Breast epithelium (tissue), 4 donors: ENCODE measurements around the gene TMCC3. TPM values are rescaled to one million over a fixed set of nuclear protein-coding genes. Genes with fewer than 3 reads are reported as not detected.

Source experiments
- DNase-seq, 2 donors: peaks; one replicate each; pipeline ENCODE4 v3.0.0-alpha.2; 2019; ENCODE audit warnings: low spot score in 2 of 2
- H3K27ac ChIP-seq, 2 donors: fragments of 200-600 bp; sonication (generic) in 1 of 2; one replicate each; pipeline ENCODE4 v1.5.1; 2016 to 2019; ENCODE audit warnings: mild to moderate bottlenecking in 1 of 2
- H3K27me3 ChIP-seq, 2 donors: fragments of 200-600 bp; sonication (generic) in 1 of 2; one replicate each; pipeline versions ENCODE4 v1.5.1 to v1.6.0; 2017 to 2019; ENCODE audit warnings: control low read depth in 1 of 2, mild to moderate bottlenecking in 1 of 2
- H3K36me3 ChIP-seq: fragments of 200-600 bp; one replicate; pipeline ENCODE4 v1.5.1; 2019
- H3K4me1 ChIP-seq, 2 donors: fragments of 200-600 bp; sonication (generic); one replicate each; pipeline ENCODE4 v1.5.1; 2016 to 2019; ENCODE audit warnings: control low read depth in 1 of 2
- H3K4me3 ChIP-seq, 3 donors: fragments of 200-600 bp; sonication (generic); 1 replicate in 2 of 3; 2 replicates in 1 of 3; pipeline ENCODE4 v1.5.1; 2016 to 2019; ENCODE audit warnings: mild to moderate bottlenecking in 3 of 3, moderate library complexity in 2 of 3
- H3K9me3 ChIP-seq, 2 donors: fragments of 200-600 bp; sonication (generic) in 1 of 2; one replicate each; pipeline ENCODE4 v1.5.1; 2016 to 2019; ENCODE audit warnings: control low read depth in 1 of 2
- CTCF ChIP-seq, 3 donors: fragments of 450-650 bp; IDR thresholded peaks; one replicate each; pipeline ENCODE4 v1.5.1; 2016 to 2017; ENCODE audit warnings: antibody characterized with exemption in 3 of 3, mild to moderate bottlenecking in 3 of 3, moderate library complexity in 3 of 3
- POLR2A ChIP-seq: fragments of 450-650 bp; IDR thresholded peaks from one replicate; pipeline ENCODE4 v1.6.1; 2016; ENCODE audit warnings: antibody characterized with exemption, mild to moderate bottlenecking, moderate library complexity
- POLR2AphosphoS5 ChIP-seq, 3 donors: sonication (generic); formaldehyde crosslinking; IDR thresholded peaks; one replicate each; pipeline ENCODE4 v1.6.1; 2017; ENCODE audit warnings: antibody characterized with exemption in 3 of 3
- intact Hi-C: fragments of 100-400 bp; cut with DNase I; formaldehyde crosslinking; loops from one replicate; pipeline ENCODE4 v1.15.1; 2023; ENCODE audit warnings: low total_unique reads
- total RNA-seq, 3 donors: library from RNA; depleted of rRNA; stranded (reverse); fragments of >200 nt; gene quantifications; one replicate each; pipeline ENCODE4 v1.1.0, GENCODE V29; 2016

The TMCC3 gene
- total RNA-seq, 3 donors from 2014 or later, result 8.3 to 17.0 (median 8.9) TPM

- TF ChIP-seq POLR2A (no peak), CTCF (IDR thresholded peaks at IDR 0.05) (no peak), POLR2AphosphoS5 (IDR thresholded peaks at IDR 0.05) (no peak)
- no peaks in the 10 kb centered on the region for H3K9me3 ChIP-seq
- intact Hi-C loops, result no loop called here
- no peaks in the 10 kb centered on the region for H3K4me1 ChIP-seq
- H3K27ac ChIP-seq, result no peak overlapping the region
- no peaks in the 10 kb centered on the region for H3K27me3 ChIP-seq
- H3K36me3 ChIP-seq, result no peaks in the 10 kb centered on the region
- DNase-seq, result no peak
- no peak overlapping the region for H3K4me3 ChIP-seq
These were observed 84.7 kb downstream of the TMCC3 start for GRCh38 chr12:94565683-94566082.

GRCh38 chr12:94563286-94563685 lies 87.1 kb downstream of the TMCC3 start:
- Histone ChIP-seq H3K4me1 (no peaks in the 10 kb centered on the region), H3K27ac (no peak overlapping the region), H3K27me3 (no peaks in the 10 kb centered on the region), H3K4me3 (no peak overlapping the region), H3K36me3 (no peaks in the 10 kb centered on the region), H3K9me3 (no peaks in the 10 kb centered on the region)
- intact Hi-C loops, result no loop called here
- no peak for DNase-seq
- TF ChIP-seq POLR2A (no peak), POLR2AphosphoS5 (IDR thresholded peaks at IDR 0.05) (no peak), CTCF (IDR thresholded peaks at IDR 0.05) (no peak)

GRCh38 chr12:94561943-94562411 lies 88.4 kb downstream of the TMCC3 start:
- no peaks in the 10 kb centered on the region for H3K27me3 ChIP-seq
- H3K9me3 ChIP-seq, result no peaks in the 10 kb centered on the region
- no peak overlapping the region for H3K27ac ChIP-seq
- H3K36me3 ChIP-seq, result no peaks in the 10 kb centered on the region
- TF ChIP-seq CTCF (IDR thresholded peaks at IDR 0.05), result no peak
- no peak for TF ChIP-seq POLR2AphosphoS5 (IDR thresholded peaks at IDR 0.05)
- no peak for TF ChIP-seq POLR2A
- peak overlapping the region in 1 of 3 donors; percentile 12 for H3K4me3 ChIP-seq
- intact Hi-C loops, result no loop called here
- H3K4me1 ChIP-seq, result no peaks in the 10 kb centered on the region
- peak; percentile 76 to 81 for DNase-seq

- Histone ChIP-seq H3K27me3 (no peaks in the 10 kb centered on the region), H3K4me1 (no peaks in the 10 kb centered on the region), H3K36me3 (no peaks in the 10 kb centered on the region), H3K27ac (no peak overlapping the region), H3K9me3 (no peaks in the 10 kb centered on the region), H3K4me3 (no peak overlapping the region)
- DNase-seq, result peak in 1 of 2 donors; percentile 24
- intact Hi-C loops, result no loop called here
- TF ChIP-seq POLR2A (no peak), CTCF (IDR thresholded peaks at IDR 0.05) (no peak), POLR2AphosphoS5 (IDR thresholded peaks at IDR 0.05) (no peak)
These were observed 89.7 kb downstream of the TMCC3 start for GRCh38 chr12:94560431-94561221.

GRCh38 chr12:94558612-94559011 lies 91.7 kb downstream of the TMCC3 start:
- intact Hi-C loops, result no loop called here
- Histone ChIP-seq H3K4me3 (no peak overlapping the region), H3K27me3 (no peaks in the 10 kb centered on the region), H3K4me1 (no peaks in the 10 kb centered on the region), H3K27ac (no peak overlapping the region), H3K9me3 (no peaks in the 10 kb centered on the region), H3K36me3 (no peaks in the 10 kb centered on the region)
- DNase-seq, result no peak
- TF ChIP-seq CTCF (IDR thresholded peaks at IDR 0.05) (no peak), POLR2A (no peak), POLR2AphosphoS5 (IDR thresholded peaks at IDR 0.05) (no peak)
